ENCODE measurements around the gene C6orf132. TPM values are rescaled to one million over a fixed set of nuclear protein-coding genes. Genes with fewer than 3 reads are reported as not detected.

Gene C6orf132
- total and polyA plus RNA-seq, 10 of the 15 experiments (the other 5 are each of a cell fraction or from before 2014, with no cell fraction given), result 0.04 to 0.05 TPM; not detected in 8

DNA sequence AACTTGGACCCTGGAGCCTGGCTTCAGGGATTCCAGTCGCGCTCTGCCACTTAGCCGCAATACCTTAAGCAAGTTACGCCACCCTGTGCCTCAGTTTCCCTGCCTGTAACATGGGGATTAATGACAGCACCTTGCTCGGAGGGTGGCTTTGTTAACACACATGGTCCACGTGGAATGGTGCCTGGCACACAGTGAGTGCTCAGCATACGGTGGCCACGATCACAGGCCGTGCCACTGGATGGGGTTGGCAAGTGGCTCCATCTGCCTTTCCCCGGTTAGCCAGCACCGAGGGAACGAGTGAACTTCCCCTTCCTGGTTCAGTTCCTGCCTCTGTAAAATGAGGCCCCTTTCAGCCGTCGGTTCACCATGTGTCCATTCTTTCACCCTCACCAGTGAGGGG is 17.2 kb downstream of the C6orf132 start (continued):
- TF ChIP-seq HDGF (IDR thresholded peaks at IDR 0.05), result no peak
- no peak for TF ChIP-seq CEBPB (IDR thresholded peaks at IDR 0.05; ENCODE audit: borderline replicate concordance in 1 of 2, low read depth in 2 of 2, low read length in 2 of 2)
- no peak for TF ChIP-seq FOS (IDR thresholded peaks at IDR 0.05; ENCODE audit: borderline replicate concordance, extremely low read depth, insufficient read length)
- TF ChIP-seq NR2F1 (conservative IDR thresholded peaks at IDR 0.05), result no peak

DNA sequence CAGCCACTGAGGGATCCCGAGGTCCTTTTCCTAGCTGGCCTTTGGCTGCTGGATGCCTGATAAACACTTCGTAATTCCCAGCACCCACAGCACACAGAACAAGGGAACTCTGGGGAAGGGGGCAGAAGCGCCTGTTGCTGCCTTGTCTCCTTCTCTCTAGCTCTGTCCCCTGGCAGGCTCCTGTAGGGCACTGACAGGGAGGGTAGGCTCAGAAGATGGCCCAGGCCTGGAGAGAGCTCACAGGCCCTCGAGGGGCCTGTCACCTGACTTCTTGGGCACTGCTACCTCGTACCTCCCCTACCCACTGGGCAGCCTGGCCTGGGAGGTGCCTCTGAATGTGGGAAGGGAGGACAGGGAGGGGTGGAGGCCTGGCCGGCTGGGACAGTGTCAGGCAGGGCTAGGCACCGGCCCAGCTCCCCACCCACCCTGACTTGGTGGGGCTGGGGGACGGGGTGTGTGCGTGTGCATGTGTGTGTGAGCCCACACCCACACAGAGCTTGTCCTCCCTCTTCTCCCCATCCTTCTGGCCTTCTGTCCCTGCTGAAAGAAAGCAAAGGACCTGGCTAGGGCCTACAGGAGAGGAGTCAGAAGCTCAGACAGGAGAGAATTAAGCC is 18.1 kb downstream of the C6orf132 start:
- DNase-seq (ENCODE audit: low read depth, low spot score), result no peak
- peak; percentile 16; the same call in 2 of the 3 replicates for ATAC-seq
- SMC1A ChIA-PET (ENCODE audit: uncharacterized antibody, unreplicated experiment), result no interaction called here
- CTCF ChIA-PET, result interaction anchor here (1.1 kb wide), 1 partner anchor 20 kb away, joined by 4 read pairs; no protein-coding TSS in a partner anchor
- Histone ChIP-seq H3K4me2 (ENCODE audit: control insufficient read depth, insufficient read depth) (no peak overlapping the region), H2AFZ (ENCODE audit: control insufficient read depth, low read depth, low read length) (no peak overlapping the region), H3K79me2 (ENCODE audit: control insufficient read depth, insufficient read depth, low read length) (no peaks in the 10 kb centered on the region), H3K4me1 (ENCODE audit: control insufficient read depth, insufficient read depth, low read length) (no peaks in the 10 kb centered on the region), H3K27me3 (replicated peaks in 1 of 2; ENCODE audit: control insufficient read depth in 2 of 2, insufficient read depth in 2 of 2, low read length in 1 of 2) (no peaks in the 10 kb centered on the region), H3K4me3 (no peak overlapping the region), H4K20me1 (ENCODE audit: control insufficient read depth, insufficient read depth) (no peaks in the 10 kb centered on the region), H3K27ac (ENCODE audit: control insufficient read depth, insufficient read depth) (no peak overlapping the region), H3K36me3 (ENCODE audit: control insufficient read depth in 2 of 2, insufficient read depth in 2 of 2, low read length in 1 of 2) (no peaks in the 10 kb centered on the region), H3K9ac (ENCODE audit: control insufficient read depth, insufficient read depth, low read length) (no peak overlapping the region), H3K9me3 (replicated peaks; ENCODE audit: control insufficient read depth, insufficient read depth, low read length) (no peaks in the 10 kb centered on the region)
- BruUV-seq (replicated peaks), result no TSS peak
- 45% methylated on average over 9 of the region's 9 CpGs for WGBS (ENCODE audit: insufficient coverage, insufficient replicate concordance, low lambda C conversion rate, missing lambda C conversion rate)
- TF ChIP-seq ESRRA (IDR thresholded peaks at IDR 0.05; ENCODE audit: low read length), result no peak
- TF ChIP-seq SREBF2 (IDR thresholded peaks at IDR 0.05; ENCODE audit: low read length), result no peak
- TF ChIP-seq DPF2 (IDR thresholded peaks at IDR 0.05), result no peak
- TF ChIP-seq SP1 (IDR thresholded peaks at IDR 0.05; ENCODE audit: low read depth, low read length), result no peak
- no peak for TF ChIP-seq CHD1 (IDR thresholded peaks at IDR 0.05; ENCODE audit: low read depth, low read length)
- in situ Hi-C loops (cut with MboI), result no loop called here
- POLR2A ChIA-PET, result no interaction called here
- FAIRE-seq, result no peak
- RAD21 ChIA-PET (ENCODE audit: unreplicated experiment), result no interaction called here
- intact Hi-C loops (cut with micrococcal nuclease; ENCODE audit: unreplicated experiment), result no loop called here

Measured in GM12878 (cell line).